ENCODE results near the gene RGMA.
"Not testable (repeated sequence)": the region's sequence is repeated elsewhere in the genome, so short reads cannot be mapped to it uniquely, and the experiment has no call there.

The RGMA gene

DNA sequence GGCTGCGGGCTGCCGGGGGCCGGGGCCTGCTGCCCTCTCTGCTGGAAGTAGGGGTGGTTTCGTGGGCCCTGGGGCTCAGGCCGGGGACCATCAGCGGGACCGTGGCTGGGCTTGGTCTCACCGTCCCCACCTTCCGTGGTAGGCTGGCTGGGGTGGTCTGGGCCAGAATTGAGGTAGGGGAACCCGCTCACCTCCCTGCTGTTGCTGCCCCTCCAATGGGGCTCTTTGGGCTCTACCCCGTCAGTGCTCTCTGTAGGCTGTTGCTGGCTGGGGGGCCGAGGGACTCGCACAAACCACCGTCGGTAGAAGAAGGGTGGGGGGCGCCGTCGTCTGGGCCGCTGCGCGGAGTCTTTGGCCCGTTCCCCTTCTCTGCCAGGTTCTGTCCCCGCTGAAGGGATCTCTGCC lies 23.4 kb downstream of the RGMA start:
- no peak for DNase-seq

GRCh38 chr15:93063796-93064690 lies 25.0 kb downstream of the RGMA start:
- DNase-seq, result no peak

DNA sequence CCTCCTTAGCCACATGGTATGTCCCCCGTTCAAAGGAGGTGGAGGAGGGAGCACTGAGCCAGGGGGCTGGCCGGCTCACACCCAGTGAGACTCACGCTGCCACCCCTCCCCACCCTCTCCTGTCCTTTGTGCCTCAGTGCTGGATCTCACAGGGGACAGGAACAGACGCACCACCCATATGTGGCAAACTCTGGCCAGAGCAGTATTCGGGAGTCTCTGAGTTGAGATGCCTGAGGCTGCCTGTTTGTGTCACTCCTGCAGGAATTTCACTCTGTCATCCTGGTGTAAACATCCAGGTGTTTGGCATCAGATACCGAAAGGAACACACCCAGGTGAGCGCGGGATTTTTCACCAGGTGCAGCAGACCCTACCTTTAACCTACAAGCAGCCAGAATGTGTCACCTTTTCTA lies 25.7 kb downstream of the RGMA start:
- no peak for DNase-seq

DNA sequence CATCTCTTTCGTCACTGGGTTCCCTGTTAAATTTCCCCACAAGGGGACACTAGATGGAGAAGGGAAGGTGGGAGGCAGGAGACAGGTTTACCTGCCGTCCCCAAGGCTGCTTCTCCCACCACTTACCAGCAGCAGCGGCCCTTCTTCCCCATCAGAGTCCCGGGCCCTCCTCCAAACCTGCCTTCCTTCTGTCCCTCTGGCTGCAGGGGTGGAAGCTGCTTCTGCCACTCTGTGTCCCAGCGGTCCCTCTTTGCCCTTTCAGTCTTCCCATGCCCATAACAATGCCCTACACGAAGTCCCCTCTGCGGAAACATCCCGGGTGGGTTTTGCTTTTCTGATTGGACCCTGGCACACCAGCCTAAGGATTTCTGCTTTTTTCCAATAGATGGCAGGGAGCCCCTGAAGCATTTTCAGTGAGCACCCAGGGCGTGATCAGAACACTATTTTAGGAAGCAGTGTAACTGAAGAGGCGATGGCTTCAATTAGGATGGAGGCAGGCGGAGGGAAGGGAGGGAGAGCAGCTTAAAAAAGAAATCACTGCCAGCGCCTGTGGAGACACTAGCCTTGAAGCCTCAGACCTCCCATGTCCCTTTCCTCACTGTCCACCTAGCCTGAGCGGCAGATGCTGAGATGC lies 26.3 kb downstream of the RGMA start:
- not testable (repeated sequence) for DNase-seq

- no peak for DNase-seq
These were observed 28.4 kb downstream of the RGMA start for GRCh38 chr15:93060336-93061248.

GRCh38 chr15:93059442-93059841 lies 29.6 kb downstream of the RGMA start:
- no peak for DNase-seq

GRCh38 chr15:93058904-93059427 lies 30.0 kb downstream of the RGMA start:
- no peak for DNase-seq

DNA sequence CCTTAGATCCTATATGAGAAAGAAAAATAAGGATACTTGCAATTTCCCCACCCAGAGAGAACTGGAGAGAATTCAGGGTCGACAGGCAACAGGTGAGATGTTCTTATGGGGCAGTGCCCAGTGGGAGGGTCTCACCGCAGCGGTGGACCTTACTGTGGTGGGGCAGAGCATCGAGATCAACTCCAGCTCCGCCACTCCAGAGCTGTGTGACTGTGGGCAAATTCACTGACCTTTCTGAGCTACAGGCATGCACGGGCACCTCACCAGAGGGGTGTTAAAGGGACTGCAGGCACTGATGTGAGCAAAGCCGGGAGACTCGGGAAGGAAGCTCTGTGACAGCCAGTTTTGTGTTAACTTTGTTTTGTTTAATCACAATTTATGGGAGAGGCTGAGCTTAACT lies 30.9 kb downstream of the RGMA start:
- DNase-seq, result no peak

GRCh38 chr15:93057618-93058017 lies 31.4 kb downstream of the RGMA start:
- DNase-seq, result no peak

GRCh38 chr15:93056836-93057235 lies 32.2 kb downstream of the RGMA start:
- DNase-seq, result no peak

- DNase-seq, result no peak
These were observed 33.8 kb downstream of the RGMA start for GRCh38 chr15:93055211-93055610.

GRCh38 chr15:93052090-93052879 lies 36.7 kb downstream of the RGMA start:
- DNase-seq, result no peak

DNA sequence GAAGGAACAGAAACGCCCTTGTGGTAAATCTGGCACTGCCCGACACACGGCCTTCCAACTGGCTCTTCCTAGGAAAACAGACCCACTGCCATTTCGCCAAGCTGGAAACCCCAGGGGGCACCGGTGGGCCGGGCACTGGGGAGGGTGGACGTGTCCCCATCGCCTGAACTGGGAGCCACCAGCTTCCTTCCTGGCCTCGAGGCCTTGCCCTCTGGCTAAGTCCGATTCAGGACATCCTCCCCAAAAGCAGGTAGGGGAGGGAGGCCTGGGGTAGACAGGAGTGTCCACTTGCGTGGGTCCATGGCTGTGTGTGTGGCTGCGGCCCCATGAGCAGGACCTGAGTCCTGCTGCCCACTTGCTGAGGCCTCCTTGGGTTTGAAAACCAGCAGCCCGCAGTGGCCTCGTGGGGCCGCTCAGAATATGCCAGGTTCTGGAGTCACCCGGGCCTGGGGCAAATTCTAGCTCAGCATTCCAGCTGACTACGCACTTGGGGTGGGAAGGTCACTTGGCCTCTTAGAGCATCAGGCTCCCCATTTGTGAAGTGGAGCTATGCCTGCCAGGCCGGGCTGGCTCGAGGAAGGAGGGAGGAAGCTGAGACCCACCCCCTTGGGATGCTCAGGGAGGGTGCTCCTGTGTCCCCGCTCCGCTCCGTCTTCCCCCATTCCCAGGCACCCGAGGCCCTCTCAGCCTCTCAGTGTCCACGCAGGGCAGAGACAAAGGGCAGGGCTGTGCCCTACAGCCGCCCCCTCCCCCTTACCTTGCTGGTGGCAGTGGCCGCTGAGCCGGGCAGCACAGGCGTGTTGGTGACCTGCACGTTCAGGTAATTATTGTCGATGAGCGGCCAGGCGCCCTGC lies 37.5 kb downstream of the RGMA start:
- no peak for DNase-seq

DNA sequence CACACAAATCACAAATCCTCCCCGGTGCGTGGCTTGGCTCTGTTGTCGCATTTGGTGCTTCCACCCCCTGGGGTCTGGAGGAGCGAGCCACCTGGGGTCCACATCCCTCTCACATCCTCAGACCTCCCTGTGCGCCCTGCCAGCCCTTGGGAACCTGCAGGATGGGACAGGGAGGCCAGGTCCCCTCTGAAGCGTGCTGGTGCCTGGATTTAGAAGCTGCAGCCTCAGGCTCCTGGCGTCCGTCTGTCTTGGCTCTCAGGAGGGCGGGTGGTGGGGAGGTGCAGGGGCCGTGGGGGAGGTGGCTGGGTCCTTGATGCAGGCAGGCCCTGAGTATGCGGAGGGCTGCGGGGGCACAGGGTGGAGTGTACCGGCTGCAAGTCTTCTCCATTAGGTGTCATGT lies 38.4 kb downstream of the RGMA start:
- no peak for DNase-seq

- DNase-seq, result peak; percentile 14
These were observed 39.0 kb downstream of the RGMA start for GRCh38 chr15:93049914-93050578.

- DNase-seq, result no peak
These were observed 39.8 kb downstream of the RGMA start for GRCh38 chr15:93049233-93049632.

DNA sequence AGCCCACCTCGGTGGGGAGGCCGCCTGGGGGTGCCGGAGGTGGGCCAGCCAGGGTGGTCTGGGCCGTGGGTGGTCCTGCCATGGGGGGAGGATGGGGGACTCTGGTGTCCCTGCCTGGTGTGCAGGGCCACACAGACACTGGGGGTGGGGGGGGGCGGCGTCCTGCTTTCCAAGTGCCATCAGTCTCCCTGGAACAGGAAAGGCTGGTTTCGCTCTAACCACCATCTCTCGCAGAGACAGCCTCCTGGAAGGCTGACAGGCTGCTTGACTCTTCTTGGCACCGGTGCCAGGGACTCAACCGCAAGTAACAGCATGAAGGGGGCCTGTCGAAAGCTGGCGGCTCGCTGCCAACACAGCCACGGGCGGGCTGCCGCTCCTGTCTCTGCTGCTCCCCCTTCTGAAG lies 40.3 kb downstream of the RGMA start:
- DNase-seq, result no peak

DNA sequence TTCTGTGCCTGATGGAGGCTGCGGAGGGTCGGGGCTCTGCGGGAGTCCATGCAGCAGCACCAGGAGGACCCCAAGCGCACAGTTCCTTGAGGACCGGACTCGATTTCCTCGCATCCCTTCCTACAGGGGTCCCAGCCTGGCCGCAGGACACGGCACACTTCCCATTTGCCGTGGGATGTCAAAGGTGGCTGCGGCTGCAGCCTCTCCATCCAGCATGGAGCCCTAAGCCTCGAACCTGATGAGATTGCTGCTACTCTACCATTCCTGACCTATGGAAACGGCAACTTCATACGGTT lies 40.6 kb downstream of the RGMA start:
- DNase-seq, result no peak

DNA sequence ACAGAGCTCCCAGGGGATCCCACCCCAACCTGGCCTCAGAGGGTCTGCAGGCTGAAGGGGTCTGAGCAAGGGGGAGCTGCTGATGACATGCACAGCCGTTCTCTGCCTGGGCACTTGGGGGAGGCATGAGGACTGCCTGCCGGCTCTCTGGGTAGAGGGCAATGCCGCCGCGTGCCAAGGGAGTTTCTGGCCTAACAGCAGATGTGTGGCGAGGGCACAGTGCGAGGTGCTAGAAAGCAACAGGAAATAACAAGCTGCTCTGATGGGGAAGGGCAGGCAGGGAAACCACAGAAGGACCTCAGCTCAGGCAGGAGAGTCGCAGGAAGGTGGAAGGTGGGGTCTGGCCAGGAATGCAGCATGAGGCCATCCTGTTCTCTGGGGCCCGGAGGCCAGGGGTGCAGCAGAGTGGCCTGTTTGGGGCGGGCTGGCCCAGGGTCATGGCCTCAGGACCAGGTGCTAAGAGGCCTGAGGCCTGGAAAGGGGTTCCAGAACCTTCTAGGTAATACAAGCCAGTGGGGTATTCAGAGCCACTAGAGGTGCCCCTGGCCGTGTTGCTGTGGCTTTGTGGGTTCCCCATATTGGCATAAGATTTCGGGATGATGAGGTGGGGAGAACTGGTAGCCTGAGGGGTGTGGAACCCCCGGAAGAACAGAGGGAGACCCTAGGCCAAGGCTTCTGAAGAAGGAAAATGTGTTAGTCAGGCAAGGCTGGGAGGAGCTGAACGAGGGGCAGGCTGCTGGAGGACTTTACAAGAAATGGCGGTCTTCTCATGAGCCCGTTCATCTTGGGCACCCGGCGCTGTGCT lies 41.2 kb downstream of the RGMA start:
- no peak for DNase-seq

DNA sequence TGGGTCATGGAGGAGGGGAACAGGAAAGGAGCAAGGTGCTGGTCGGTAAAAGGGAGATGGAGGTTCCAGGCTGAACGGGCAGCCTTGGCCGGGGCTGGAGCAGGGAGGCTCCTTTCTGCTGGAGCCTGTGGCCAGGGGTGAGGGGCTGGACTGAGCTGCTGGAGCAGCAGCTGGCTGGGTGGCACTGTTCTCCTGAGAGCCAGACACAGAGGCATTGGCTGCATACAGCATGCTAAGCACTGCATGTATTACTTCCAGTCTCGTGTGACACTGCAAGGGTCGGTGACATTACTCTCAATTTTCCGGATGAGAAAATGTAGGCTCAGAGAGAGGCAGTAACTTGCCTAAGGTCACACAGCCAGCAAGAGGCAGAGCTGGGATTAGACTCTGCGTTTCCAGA lies 42.3 kb downstream of the RGMA start:
- DNase-seq, result no peak

Measured in NCI-H345 (cell line).